GM23338 (cell line): ENCODE measurements around the gene PRKCD. TPM values are rescaled to one million over a fixed set of nuclear protein-coding genes. Genes with fewer than 3 reads are reported as not detected.

ENCODE experiments used
- ATAC-seq: fragments of 200-7000 bp; cut with Tn5 transposase; 3 replicates; pipeline ENCODE4 v1.9.1; 2020
- DNase-seq: peaks from one replicate; pipeline ENCODE4 v3.0.0-alpha.2; 2015; ENCODE audit warnings: low spot score
- H2AFZ ChIP-seq: fragments of 200-600 bp; sonication (generic); 2 replicates; pipeline ENCODE4 v1.8.0; 2016; ENCODE audit warnings: antibody characterized with exemption, mild to moderate bottlenecking, moderate library complexity
- H3F3A ChIP-seq: fragments of 200-600 bp; sonication (generic); replicated peaks from 2 replicates; pipeline ENCODE4 v1.8.0; 2017; ENCODE audit warnings: antibody characterized with exemption, mixed run types, low read depth
- H3K27ac ChIP-seq: fragments of 200-600 bp; sonication (generic); 2 replicates; pipeline ENCODE4 v1.6.1; 2016; ENCODE audit warnings: low read depth
- H3K27me3 ChIP-seq: fragments of 200-600 bp; sonication (generic); 2 replicates; pipeline ENCODE4 v1.8.0; 2016; ENCODE audit warnings: mild to moderate bottlenecking, mixed run types, moderate library complexity; ENCODE audit not compliant: insufficient read depth
- H3K36me3 ChIP-seq: fragments of 200-600 bp; sonication (generic); 2 replicates; pipeline ENCODE4 v1.8.0; 2016; ENCODE audit warnings: mild to moderate bottlenecking; ENCODE audit not compliant: insufficient read depth
- H3K4me1 ChIP-seq: fragments of 200-600 bp; sonication (generic); 2 replicates; pipeline ENCODE4 v1.8.0; 2016; ENCODE audit warnings: mild to moderate bottlenecking, moderate library complexity; ENCODE audit not compliant: insufficient read depth
- H3K4me2 ChIP-seq: fragments of 200-600 bp; sonication (generic); 2 replicates; pipeline ENCODE4 v1.7.1; 2017; ENCODE audit warnings: mixed run types
- H3K4me3 ChIP-seq: fragments of 200-600 bp; sonication (generic); 2 replicates; pipeline ENCODE4 v1.6.1; 2016; ENCODE audit warnings: mixed run types
- H3K79me2 ChIP-seq: fragments of 200-600 bp; sonication (generic); replicated peaks from 2 replicates; pipeline ENCODE4 v1.8.0; 2017; ENCODE audit warnings: mild to moderate bottlenecking; ENCODE audit not compliant: insufficient read depth
- H3K9me2 ChIP-seq: fragments of 200-600 bp; sonication (generic); 2 replicates; pipeline ENCODE4 v1.8.0; 2017; ENCODE audit not compliant: insufficient read depth
- H4K20me1 ChIP-seq: fragments of 200-600 bp; sonication (generic); replicated peaks from 2 replicates; pipeline ENCODE4 v1.8.0; 2017; ENCODE audit warnings: mild to moderate bottlenecking; ENCODE audit not compliant: insufficient read depth
- H3K27ac Mint-ChIP-seq: 2 replicates; pipeline ENCODE4 v1.8.0; 2020; ENCODE audit warnings: inconsistent platforms, mild to moderate bottlenecking, moderate library complexity, mixed read lengths
- H3K27me3 Mint-ChIP-seq: 3 replicates; pipeline ENCODE4 v1.8.0; 2022; ENCODE audit warnings: low read depth, mild to moderate bottlenecking, moderate library complexity, mixed read lengths, inconsistent platforms; ENCODE audit not compliant: insufficient read depth, poor library complexity
- H3K36me3 Mint-ChIP-seq: 3 replicates; pipeline ENCODE4 v1.8.0; 2021; ENCODE audit warnings: low read depth, mild to moderate bottlenecking, inconsistent platforms, moderate library complexity, mixed read lengths
- H3K4me1 Mint-ChIP-seq: 3 replicates; pipeline ENCODE4 v1.8.0; 2020; ENCODE audit warnings: mild to moderate bottlenecking, inconsistent platforms, mixed read lengths
- H3K4me3 Mint-ChIP-seq: 3 replicates; pipeline ENCODE4 v1.8.0; 2021; ENCODE audit warnings: moderate library complexity, mild to moderate bottlenecking, inconsistent platforms, mixed read lengths
- H3K9me3 Mint-ChIP-seq: 3 replicates; pipeline ENCODE4 v1.8.0; 2020; ENCODE audit warnings: moderate library complexity, mild to moderate bottlenecking, inconsistent platforms, mixed read lengths
- CREB1 ChIP-seq: fragments of 250-450 bp; sonication (Bioruptor Pico); IDR thresholded peaks from 2 replicates; pipeline ENCODE4 v1.5.0; 2020; ENCODE audit warnings: low read depth, mild to moderate bottlenecking, moderate library complexity
- CTCF ChIP-seq, 2 experiments: fragments of 200-600 bp in 1 of 2; sonication (generic) in 1 of 2; conservative IDR thresholded peaks; 2 replicates each; pipeline versions ENCODE4 v1.5.1 to v1.6.1; 2016 to 2017; ENCODE audit warnings: antibody characterized with exemption in 2 of 2, low read depth in 2 of 2, mild to moderate bottlenecking in 2 of 2, moderate library complexity in 1 of 2
- ETS1 ChIP-seq: IDR thresholded peaks from 2 replicates; pipeline ENCODE4 v1.6.1; 2016; ENCODE audit warnings: antibody characterized with exemption
- EZH2 ChIP-seq: fragments of 200-600 bp; sonication (generic); IDR thresholded peaks from one replicate; pipeline ENCODE4 v1.8.0; 2017; ENCODE audit warnings: antibody characterized with exemption, mild to moderate bottlenecking, low read depth; ENCODE audit not compliant: unreplicated experiment
- EZH2phosphoT487 ChIP-seq: fragments of 200-600 bp; sonication (generic); IDR thresholded peaks from one replicate; pipeline ENCODE4 v1.8.1; 2018; ENCODE audit warnings: antibody characterized with exemption; ENCODE audit not compliant: unreplicated experiment
- JUNB ChIP-seq: IDR thresholded peaks from one replicate; pipeline ENCODE4 v1.6.1; 2016; ENCODE audit warnings: antibody characterized with exemption; ENCODE audit not compliant: unreplicated experiment
- NANOG ChIP-seq: IDR thresholded peaks from 2 replicates; pipeline ENCODE4 v1.6.1; 2016; ENCODE audit warnings: antibody characterized with exemption, borderline replicate concordance
- POLR2AphosphoS5 ChIP-seq: IDR thresholded peaks from 2 replicates; pipeline ENCODE4 v1.6.1; 2016; ENCODE audit warnings: antibody characterized with exemption, low read depth
- REST ChIP-seq: IDR thresholded peaks from one replicate; pipeline ENCODE4 v1.6.1; 2018; ENCODE audit warnings: antibody characterized with exemption; ENCODE audit not compliant: unreplicated experiment
- STAT1 ChIP-seq: IDR thresholded peaks from one replicate; pipeline ENCODE4 v1.6.1; 2016; ENCODE audit warnings: antibody characterized with exemption; ENCODE audit not compliant: unreplicated experiment
- ZNF114 ChIP-seq: fragments of 250-450 bp; sonication (Bioruptor Pico); IDR thresholded peaks from 2 replicates; pipeline ENCODE4 v1.5.0; 2020; ENCODE audit warnings: mild to moderate bottlenecking, moderate library complexity
- ZNF331 ChIP-seq: fragments of 250-450 bp; sonication (Bioruptor Pico); IDR thresholded peaks from 2 replicates; pipeline ENCODE4 v1.5.0; 2020; ENCODE audit warnings: low read depth, mild to moderate bottlenecking, moderate library complexity
- ZNF462 ChIP-seq: fragments of 250-450 bp; sonication (Bioruptor Pico); IDR thresholded peaks from 2 replicates; pipeline ENCODE4 v1.5.0; 2020; ENCODE audit warnings: mild to moderate bottlenecking, moderate library complexity
- polyA plus RNA-seq: library from polyadenylated mRNA; unstranded; fragments of >200 nt; fragmentation: Nextera tagmentation; extraction: Ambion mirVana; gene quantifications from 2 replicates; pipeline ENCODE4 v1.2.1, GENCODE V29; 2016
- total RNA-seq: library from RNA; depleted of rRNA; stranded (reverse); fragments of >200 nt; shearing (Covaris generic); gene quantifications from 2 replicates; pipeline ENCODE4 v1.2.3, GENCODE V29; 2014

The PRKCD gene
- total and polyA plus RNA-seq, 2 experiments from 2014 or later: 11.3 to 11.8 TPM

- Histone ChIP-seq H3F3A (no peaks in the 10 kb centered on the region), H3K27me3 (no peaks in the 10 kb centered on the region), H3K4me3 (no peak overlapping the region), H3K27ac (no peak overlapping the region), H4K20me1 (no peaks in the 10 kb centered on the region), H3K36me3 (peaks cover 6% of the 10 kb centered on the region), H3K9me2 (no peaks in the 10 kb centered on the region), H3K79me2 (no peaks in the 10 kb centered on the region), H2AFZ (no peak overlapping the region), H3K4me2 (no peak overlapping the region), H3K4me1 (no peaks in the 10 kb centered on the region; the same call in 1 of the 2 replicates)
- TF ChIP-seq EZH2 (no peak), EZH2phosphoT487 (no peak), CTCF (conservative IDR thresholded peaks at IDR 0.05; ENCODE audit: low read depth in 2 of 2) (peak; percentile 91 to 96), CREB1 (CRISPR knock-in tag) (peak; percentile 75), POLR2AphosphoS5 (no peak), STAT1 (no peak), ZNF331 (CRISPR knock-in tag) (no peak), ZNF114 (CRISPR knock-in tag) (no peak), ETS1 (no peak), NANOG (no peak), JUNB (no peak), REST (no peak), ZNF462 (0 out of 2 replicates have a peak, but pooled peaks have one; percentile 64)
- no peaks in the 10 kb centered on the region for H3K9me3 Mint-ChIP-seq
- peaks cover 2% of the 10 kb centered on the region; the same call in 2 of the 3 replicates for H3K4me1 Mint-ChIP-seq
- ATAC-seq (peak; percentile 94), DNase-seq (peak; percentile 93)
- no peak overlapping the region for H3K27ac Mint-ChIP-seq
- peaks cover 2% of the 10 kb centered on the region for H3K27me3 Mint-ChIP-seq
- H3K36me3 Mint-ChIP-seq: peaks cover 20% of the 10 kb centered on the region
- H3K4me3 Mint-ChIP-seq: no peak overlapping the region
Measured at GRCh38 chr3:53114011-53114400, 47.0 kb upstream of the PRKCD start.
